Neuron (in vitro differentiated cells): ENCODE measurements around the gene NAXE.
A peak's percentile ranks its signal among the peaks of the same experiment; 100 is the strongest.
"Not testable (repeated sequence)": the region's sequence is repeated elsewhere in the genome, so short reads cannot be mapped to it uniquely, and the experiment has no call there.

Experiments
- H2AFZ ChIP-seq: one replicate; pipeline ENCODE4 v1.6.1; 2013; ENCODE audit warnings: low read depth, mild to moderate bottlenecking, inconsistent platforms, low read length, moderate library complexity
- H3K27me3 ChIP-seq: one replicate; pipeline ENCODE4 v1.6.1; 2013; ENCODE audit warnings: low read length; ENCODE audit not compliant: insufficient read depth
- H3K36me3 ChIP-seq: one replicate; pipeline ENCODE4 v1.6.1; 2013; ENCODE audit warnings: low read length; ENCODE audit not compliant: insufficient read depth
- H3K4me1 ChIP-seq: one replicate; pipeline ENCODE4 v1.6.1; 2013; ENCODE audit warnings: low read length; ENCODE audit not compliant: insufficient read depth
- H3K4me3 ChIP-seq: 2 replicates; pipeline ENCODE4 v1.5.1; 2013; ENCODE audit warnings: mild to moderate bottlenecking, low read length, moderate library complexity
- H3K9me3 ChIP-seq: one replicate; pipeline ENCODE4 v1.6.1; 2013; ENCODE audit warnings: low read length

NAXE gene

DNA sequence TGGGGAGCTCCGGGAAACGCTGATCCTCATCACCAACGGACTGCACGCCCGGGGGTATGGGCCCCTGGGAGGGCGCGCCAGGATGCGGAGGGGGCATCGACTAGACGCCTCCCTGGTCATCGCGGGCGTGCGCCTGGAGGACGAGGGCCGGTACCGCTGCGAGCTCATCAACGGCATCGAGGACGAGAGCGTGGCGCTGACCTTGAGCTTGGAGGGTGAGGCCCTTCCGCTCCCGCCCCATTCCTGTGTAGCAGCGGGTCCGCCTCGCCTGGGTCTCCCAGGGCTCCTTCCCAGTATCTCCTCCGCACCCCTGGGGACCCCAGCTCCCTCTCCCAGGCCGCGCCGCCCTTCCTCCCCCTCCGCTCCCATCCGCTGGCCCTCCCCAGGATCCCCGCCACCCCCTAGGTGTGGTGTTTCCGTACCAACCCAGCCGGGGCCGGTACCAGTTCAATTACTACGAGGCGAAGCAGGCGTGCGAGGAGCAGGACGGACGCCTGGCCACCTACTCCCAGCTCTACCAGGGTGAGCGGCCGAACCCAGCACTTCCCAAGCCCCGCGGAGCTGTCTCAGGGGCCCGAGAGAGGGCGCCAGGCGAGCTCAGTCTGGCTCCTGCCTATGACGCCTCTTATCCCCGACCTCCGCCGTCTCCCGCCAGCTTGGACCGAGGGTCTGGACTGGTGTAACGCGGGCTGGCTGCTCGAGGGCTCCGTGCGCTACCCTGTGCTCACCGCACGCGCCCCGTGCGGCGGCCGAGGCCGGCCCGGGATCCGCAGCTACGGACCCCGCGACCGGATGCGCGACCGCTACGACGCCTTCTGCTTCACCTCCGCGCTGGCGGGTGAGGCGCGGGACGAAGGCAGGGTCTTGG, 32.6 kb downstream of the NAXE start:
- H3K4me1 ChIP-seq, result peaks cover 9% of the 10 kb centered on the region
- H3K9me3 ChIP-seq, result no peaks in the 10 kb centered on the region
- H3K36me3 ChIP-seq, result no peaks in the 10 kb centered on the region
- peak overlapping the region; percentile 33 for H3K4me3 ChIP-seq
- peaks cover 56% of the 10 kb centered on the region for H3K27me3 ChIP-seq
- peak overlapping the region; percentile 37 for H2AFZ ChIP-seq

DNA sequence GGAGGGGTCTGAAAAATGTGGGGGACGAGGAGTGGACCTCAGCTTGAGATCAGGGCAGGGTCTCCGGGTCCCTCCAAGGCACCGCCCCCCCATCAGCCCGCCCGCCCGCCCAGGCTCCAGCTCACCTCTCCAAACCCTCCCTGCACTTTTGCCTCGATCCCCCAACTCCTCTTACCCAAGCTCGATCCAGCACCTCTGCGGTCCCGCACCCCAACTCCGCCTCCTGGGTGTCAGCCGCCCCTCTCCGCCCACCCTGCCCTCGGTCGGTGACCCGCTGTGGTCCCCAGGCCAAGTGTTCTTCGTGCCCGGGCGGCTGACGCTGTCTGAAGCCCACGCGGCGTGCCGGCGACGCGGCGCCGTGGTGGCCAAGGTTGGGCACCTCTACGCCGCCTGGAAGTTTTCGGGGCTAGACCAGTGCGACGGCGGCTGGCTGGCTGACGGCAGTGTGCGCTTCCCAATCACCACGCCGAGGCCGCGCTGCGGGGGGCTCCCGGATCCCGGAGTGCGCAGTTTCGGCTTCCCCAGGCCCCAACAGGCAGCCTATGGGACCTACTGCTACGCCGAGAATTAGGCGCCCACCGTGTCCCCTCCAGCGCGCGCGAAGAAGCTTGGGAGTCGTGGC, 33.3 kb downstream of the NAXE start:
- H3K9me3 ChIP-seq, result no peaks in the 10 kb centered on the region
- H3K4me1 ChIP-seq, result peaks cover 9% of the 10 kb centered on the region
- H3K27me3 ChIP-seq, result peaks cover 52% of the 10 kb centered on the region
- H3K4me3 ChIP-seq, result peak overlapping the region; percentile 33
- H2AFZ ChIP-seq, result peak overlapping the region; percentile 37
- no peaks in the 10 kb centered on the region for H3K36me3 ChIP-seq

DNA sequence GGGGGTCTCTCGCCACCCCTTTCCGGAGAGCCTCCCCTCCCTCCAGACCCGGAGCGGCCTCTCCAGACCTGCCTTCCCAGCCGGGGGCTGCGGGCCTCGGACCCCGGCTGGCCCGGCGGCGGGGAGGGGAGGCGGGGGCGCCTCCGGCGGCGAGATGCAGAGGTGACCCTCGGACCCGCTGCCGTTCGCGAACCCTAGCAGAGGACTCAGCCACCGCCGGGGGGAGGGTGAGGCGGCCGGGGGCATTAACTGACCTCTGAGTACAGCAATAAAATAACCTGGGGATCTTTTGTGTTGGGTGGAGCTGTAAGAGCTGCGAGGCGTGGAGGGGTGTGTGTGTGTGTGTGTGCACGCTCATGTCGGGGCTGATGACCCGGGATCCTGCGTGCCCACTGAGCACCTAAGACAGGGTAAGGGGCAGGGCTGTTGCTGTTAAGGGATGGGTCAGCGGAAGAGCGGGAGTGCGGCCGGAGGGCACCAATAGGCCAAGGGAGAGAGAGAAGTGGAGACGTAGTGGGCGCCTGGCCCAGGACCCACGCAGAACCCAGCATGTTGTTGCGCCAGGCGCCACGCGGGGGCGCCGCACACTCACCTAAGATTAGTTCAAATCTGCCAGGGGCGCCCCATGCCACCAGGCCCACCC, 34.0 kb downstream of the NAXE start:
- Histone ChIP-seq H3K9me3 (no peaks in the 10 kb centered on the region), H3K36me3 (no peaks in the 10 kb centered on the region), H3K4me3 (peak overlapping the region; percentile 9), H3K27me3 (peaks cover 46% of the 10 kb centered on the region), H2AFZ (peak overlapping the region; percentile 20), H3K4me1 (peaks cover 9% of the 10 kb centered on the region)

DNA sequence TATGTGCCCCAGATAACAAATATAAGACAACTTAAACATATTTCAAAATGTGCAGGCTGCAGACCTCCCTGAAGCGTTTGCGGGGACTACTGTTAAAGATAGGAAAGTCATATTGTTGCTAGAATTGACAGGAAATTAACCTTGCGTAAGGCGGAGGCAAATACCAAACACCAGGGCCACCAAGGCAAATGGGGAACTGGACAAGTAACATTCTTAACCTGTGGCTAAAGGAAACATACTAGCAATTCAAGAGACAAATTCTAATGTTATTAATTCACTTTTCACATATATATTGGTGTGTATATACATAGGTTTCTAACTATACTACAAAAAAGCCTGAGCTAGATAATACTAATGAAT, 34.5 kb downstream of the NAXE start:
- Histone ChIP-seq H3K27me3 (peaks cover 43% of the 10 kb centered on the region), H3K4me1 (peaks cover 9% of the 10 kb centered on the region), H3K36me3 (no peaks in the 10 kb centered on the region), H3K9me3 (no peaks in the 10 kb centered on the region), H3K4me3 (no peak overlapping the region), H2AFZ (no peak overlapping the region)

DNA sequence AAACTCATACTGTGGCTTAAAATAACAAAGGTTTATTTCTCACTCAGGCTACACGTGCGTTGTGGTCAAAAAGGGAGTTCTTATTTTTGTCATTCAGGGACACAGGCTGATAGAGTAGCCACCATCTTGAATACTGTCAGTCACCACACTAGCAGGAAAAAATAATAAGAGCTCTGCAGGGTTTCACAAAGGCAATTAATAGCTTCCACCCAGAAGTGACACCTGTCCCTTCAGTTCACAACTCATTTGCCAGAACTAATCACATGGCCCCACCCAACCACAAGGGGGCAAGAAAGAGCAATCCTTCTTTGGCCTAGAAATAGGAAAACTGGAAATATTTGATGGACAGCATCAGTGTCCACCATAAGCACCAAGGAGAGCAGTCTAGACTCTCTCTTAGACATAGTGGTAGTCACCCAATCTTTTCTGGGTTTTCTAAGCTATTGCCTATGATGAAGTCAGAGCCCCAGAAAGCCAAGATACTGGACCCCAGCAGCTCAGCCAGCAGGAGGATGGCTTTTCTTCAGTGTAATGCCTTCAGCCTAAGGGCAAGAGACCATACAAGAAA, 35.8 kb downstream of the NAXE start:
- Histone ChIP-seq H3K27me3 (peaks cover 41% of the 10 kb centered on the region), H3K9me3 (no peaks in the 10 kb centered on the region), H3K4me3 (no peak overlapping the region), H3K4me1 (peaks cover 9% of the 10 kb centered on the region), H2AFZ (no peak overlapping the region), H3K36me3 (no peaks in the 10 kb centered on the region)

DNA sequence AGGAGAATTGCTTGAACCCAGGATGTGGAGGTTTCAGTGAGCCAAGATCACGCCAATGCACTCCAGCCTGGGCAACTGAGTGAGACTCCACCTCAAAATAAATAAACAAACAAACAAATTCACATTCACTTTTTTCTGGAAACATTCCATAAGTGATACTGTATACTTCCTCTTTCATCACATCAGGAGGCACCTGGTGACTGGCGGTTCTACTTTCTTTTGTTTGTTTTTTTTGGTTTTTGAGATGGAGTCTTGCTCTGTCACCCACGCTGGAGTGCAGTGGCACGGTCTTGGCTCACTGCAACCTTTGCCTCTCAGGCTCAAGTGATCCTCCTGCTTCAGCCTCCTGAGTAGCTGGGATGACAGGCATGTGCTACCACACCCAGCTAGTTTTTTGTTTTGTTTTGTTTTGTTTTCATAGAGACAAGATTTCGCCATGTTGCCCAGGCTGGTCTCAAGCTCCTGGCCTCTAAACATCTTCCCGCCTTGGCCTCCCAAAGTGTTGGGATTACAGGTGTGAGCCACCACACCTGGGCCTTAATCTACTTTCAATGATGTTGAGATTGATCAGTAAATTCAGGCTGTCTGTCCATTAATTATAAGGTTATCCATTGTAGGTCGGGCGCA, 38.4 kb downstream of the NAXE start:
- Histone ChIP-seq H3K27me3 (peaks cover 38% of the 10 kb centered on the region), H2AFZ (no peak overlapping the region), H3K9me3 (no peaks in the 10 kb centered on the region), H3K4me3 (no peak overlapping the region), H3K4me1 (peaks cover 7% of the 10 kb centered on the region), H3K36me3 (no peaks in the 10 kb centered on the region)

DNA sequence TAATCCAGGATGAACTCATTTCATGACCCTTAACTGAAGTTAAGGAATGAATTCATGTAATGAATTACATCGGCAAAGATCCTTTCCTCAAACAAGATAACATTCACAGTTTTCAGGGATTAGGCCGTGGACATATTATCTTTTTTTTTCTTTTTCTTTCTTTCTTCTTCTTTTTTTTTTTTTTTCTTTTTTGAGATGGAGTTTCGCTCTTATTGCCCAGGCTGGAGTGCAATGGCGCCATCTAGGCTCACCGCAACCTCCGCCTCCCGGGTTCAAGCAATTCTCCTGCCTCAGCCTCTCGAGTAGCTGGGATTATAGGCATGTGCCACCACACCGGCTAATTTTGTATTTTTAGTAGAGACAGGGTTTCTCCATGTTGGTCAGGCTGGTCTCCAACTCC, 39.6 kb downstream of the NAXE start:
- not testable (repeated sequence) for H3K9me3 ChIP-seq, H3K4me1 ChIP-seq, H2AFZ ChIP-seq, H3K4me3 ChIP-seq, H3K36me3 ChIP-seq
- peaks cover 31% of the 10 kb centered on the region for H3K27me3 ChIP-seq

DNA sequence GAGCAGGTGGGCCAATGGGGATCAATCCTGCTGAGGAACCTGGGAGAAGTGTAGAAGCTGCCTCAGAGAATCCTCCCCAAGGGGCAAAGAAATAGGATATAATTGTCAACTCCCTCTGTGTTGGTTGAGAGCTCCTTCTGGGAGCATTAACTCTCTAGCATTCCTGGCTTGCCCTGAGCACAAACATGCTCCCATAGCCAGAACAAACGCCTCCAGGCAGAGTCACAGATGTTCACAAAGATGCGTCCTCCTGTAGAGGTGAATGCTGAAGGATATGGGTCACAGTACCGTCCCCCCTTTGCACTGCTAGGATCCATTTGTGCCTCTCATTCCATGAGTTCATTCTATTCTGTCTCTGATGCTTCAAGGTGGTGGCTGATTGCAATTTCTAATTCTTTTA, 40.8 kb downstream of the NAXE start:
- Histone ChIP-seq H3K36me3 (no peaks in the 10 kb centered on the region), H3K4me1 (no peaks in the 10 kb centered on the region), H3K9me3 (no peaks in the 10 kb centered on the region), H3K27me3 (peaks cover 28% of the 10 kb centered on the region), H2AFZ (no peak overlapping the region), H3K4me3 (no peak overlapping the region)

DNA sequence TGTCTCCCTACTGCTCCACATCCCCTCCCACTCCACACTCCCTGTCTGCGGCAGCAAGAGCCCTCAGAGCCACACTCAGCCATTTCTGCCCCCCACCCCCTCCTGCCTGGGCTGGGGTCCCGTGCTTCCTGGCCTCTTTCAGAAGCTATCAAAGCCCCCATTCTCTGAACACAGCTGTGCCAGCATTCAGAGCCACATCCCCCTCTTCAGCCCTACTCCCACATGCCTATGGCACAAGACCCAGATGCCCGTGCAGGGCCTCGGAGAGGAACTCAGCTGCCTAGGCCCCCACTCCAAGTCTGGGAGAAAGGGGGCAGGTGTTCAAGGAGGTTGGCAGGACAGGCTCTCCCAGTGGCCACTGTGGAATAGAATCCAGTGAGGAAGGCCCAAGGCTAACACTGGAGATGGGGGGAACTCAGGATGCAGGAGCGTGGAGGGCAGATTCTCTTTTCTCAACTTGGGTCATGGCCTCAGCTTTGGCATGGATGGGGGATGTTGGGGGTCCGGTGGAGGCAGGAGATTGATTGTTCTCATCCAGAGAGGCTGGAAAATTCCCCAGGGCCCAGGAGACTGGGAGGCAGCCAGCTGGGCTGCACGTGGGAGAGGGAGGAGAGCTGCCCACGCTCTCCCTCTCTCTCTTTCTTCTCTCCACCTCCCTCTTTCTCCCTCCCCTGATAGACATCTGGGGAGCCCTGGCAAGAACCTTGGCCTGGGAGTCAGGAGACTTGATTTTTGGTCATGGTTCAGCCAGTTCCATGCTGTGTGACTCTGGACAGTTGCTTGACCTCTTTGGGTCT, 46.8 kb downstream of the NAXE start:
- Histone ChIP-seq H3K9me3 (no peaks in the 10 kb centered on the region), H3K36me3 (no peaks in the 10 kb centered on the region), H3K4me3 (no peak overlapping the region), H2AFZ (no peak overlapping the region), H3K4me1 (peaks cover 24% of the 10 kb centered on the region), H3K27me3 (peaks cover 41% of the 10 kb centered on the region)

DNA sequence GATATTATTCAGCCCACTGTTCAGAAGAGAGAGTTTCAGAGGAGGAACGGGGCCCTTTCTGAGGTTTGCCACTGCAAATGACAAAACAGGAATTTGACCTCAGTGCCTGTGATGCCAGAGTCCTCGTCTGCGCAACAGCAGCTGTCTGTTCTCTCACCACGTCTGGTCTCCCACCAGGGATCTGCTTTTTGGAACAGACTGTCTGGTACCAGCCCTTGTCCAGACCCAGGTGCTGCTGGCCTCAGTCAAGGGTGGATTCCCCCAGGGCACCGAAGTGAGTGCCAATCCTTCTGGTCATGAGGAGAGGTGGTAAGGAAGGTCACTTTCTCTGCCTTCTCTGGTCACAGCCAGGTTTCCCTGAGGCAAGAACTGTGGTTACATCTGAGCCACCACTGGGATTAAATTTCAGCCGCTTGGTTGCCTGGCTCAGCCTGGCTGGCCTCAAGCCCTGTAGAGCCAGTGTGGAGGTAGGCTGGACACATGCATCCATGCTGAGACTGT, 48.1 kb downstream of the NAXE start:
- no peaks in the 10 kb centered on the region for H3K36me3 ChIP-seq
- no peaks in the 10 kb centered on the region for H3K9me3 ChIP-seq
- no peak overlapping the region for H3K4me3 ChIP-seq
- no peak overlapping the region for H2AFZ ChIP-seq
- peaks cover 34% of the 10 kb centered on the region for H3K27me3 ChIP-seq
- peaks cover 24% of the 10 kb centered on the region for H3K4me1 ChIP-seq

DNA sequence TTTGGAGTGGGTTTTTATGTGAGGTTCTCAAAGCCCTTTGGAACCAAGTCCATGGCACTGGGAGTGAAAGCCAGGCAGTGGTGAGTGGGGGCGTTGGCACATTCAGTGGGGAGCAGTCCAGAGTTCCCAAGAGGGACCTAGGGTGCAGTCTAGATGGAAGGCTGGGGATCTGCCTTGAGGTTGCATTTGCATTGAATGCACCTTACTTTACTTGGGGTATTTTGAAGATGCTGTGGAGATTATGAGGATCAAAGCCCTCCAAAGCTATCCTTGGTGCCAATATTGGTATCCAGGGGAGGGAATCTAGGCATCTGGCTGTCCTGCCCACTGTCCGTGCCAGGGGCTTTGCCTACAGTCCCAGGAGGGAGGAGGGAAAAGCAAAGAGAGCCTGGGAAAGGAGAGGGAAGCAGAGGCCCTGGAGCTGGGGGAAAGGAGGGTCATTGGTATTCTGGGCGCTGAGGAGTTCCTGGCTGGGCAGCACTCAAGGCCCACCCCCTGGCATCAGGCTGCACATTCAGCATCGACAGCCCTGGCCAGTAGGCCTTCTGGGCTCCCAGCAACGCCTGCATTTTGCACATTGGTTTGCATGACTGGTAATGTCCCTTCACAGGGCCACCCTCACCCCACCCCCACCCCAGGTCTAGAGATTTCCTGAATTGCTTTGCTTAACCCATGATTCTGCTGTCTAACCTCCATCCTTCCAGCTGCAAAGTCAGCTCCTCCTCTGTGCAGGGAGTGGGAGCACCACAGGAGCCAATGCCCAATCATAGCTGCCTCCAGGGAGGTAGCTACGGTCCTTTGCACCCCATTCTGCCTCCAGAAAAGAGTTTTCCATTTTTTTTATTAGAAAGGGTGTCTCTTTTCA, 49.5 kb downstream of the NAXE start:
- Histone ChIP-seq H3K27me3 (peaks cover 29% of the 10 kb centered on the region), H3K9me3 (no peaks in the 10 kb centered on the region), H3K36me3 (no peaks in the 10 kb centered on the region), H2AFZ (peak overlapping the region; percentile 26), H3K4me1 (peaks cover 24% of the 10 kb centered on the region), H3K4me3 (peak overlapping the region; percentile 41)
